Panc1 (cell line): Measurements from ENCODE around the gene DTX3.

Experiments
- SIN3A ChIP-seq: IDR thresholded peaks from 2 replicates; pipeline ENCODE4 v1.6.1; 2012; ENCODE audit warnings: low read depth, mild to moderate bottlenecking, low read length, moderate library complexity, borderline replicate concordance; ENCODE audit not compliant: insufficient read depth
- TF ChIP-seq, protein P1 (sequence below): fragments of 450-650 bp; IDR thresholded peaks from 2 replicates; pipeline ENCODE4 v1.5.1; 2017; ENCODE audit warnings: mild to moderate bottlenecking

- TF ChIP-seq, protein P1, sequence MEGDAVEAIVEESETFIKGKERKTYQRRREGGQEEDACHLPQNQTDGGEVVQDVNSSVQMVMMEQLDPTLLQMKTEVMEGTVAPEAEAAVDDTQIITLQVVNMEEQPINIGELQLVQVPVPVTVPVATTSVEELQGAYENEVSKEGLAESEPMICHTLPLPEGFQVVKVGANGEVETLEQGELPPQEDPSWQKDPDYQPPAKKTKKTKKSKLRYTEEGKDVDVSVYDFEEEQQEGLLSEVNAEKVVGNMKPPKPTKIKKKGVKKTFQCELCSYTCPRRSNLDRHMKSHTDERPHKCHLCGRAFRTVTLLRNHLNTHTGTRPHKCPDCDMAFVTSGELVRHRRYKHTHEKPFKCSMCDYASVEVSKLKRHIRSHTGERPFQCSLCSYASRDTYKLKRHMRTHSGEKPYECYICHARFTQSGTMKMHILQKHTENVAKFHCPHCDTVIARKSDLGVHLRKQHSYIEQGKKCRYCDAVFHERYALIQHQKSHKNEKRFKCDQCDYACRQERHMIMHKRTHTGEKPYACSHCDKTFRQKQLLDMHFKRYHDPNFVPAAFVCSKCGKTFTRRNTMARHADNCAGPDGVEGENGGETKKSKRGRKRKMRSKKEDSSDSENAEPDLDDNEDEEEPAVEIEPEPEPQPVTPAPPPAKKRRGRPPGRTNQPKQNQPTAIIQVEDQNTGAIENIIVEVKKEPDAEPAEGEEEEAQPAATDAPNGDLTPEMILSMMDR, result no peak
- no peak for TF ChIP-seq SIN3A
Measured at GRCh38 chr12:57626111-57626920, 21.7 kb downstream of the DTX3 start.
